Loucy (cell line): Measurements from ENCODE around the gene MAST4.

Experiments
- H2AFZ ChIP-seq: fragments of 200-600 bp; sonication (generic); 2 replicates; pipeline ENCODE4 v1.6.0; 2016; ENCODE audit warnings: antibody characterized with exemption, mild to moderate bottlenecking, low read length, moderate library complexity
- H3F3A ChIP-seq: fragments of 200-600 bp; 2 replicates; pipeline ENCODE4 v1.6.0; 2016; ENCODE audit warnings: antibody characterized with exemption, low read depth, mild to moderate bottlenecking
- H3K27me3 ChIP-seq: fragments of 200-600 bp; sonication (generic); 2 replicates; pipeline ENCODE4 v1.6.1; 2014; ENCODE audit warnings: low read length, mild to moderate bottlenecking; ENCODE audit not compliant: insufficient read depth, poor library complexity, severe bottlenecking
- H3K36me3 ChIP-seq: fragments of 200-600 bp; sonication (generic); 2 replicates; pipeline ENCODE4 v1.6.1; 2016; ENCODE audit warnings: low read length; ENCODE audit not compliant: insufficient read depth
- H3K4me1 ChIP-seq: fragments of 200-600 bp; sonication (generic); 2 replicates; pipeline ENCODE4 v1.5.1; 2014; ENCODE audit warnings: low read length, mild to moderate bottlenecking; ENCODE audit not compliant: insufficient read depth, poor library complexity, severe bottlenecking
- H3K4me2 ChIP-seq: fragments of 200-600 bp; sonication (generic); 2 replicates; pipeline ENCODE4 v1.6.0; 2014; ENCODE audit warnings: antibody characterized with exemption, low read length, low read depth, mild to moderate bottlenecking; ENCODE audit not compliant: poor library complexity, severe bottlenecking
- H3K4me3 ChIP-seq: fragments of 200-600 bp; sonication (generic); 2 replicates; pipeline ENCODE4 v1.5.1; 2014; ENCODE audit warnings: low read length, mild to moderate bottlenecking, mixed read lengths; ENCODE audit not compliant: poor library complexity, severe bottlenecking
- H3K79me2 ChIP-seq: fragments of 200-600 bp; sonication (generic); 2 replicates; pipeline ENCODE4 v1.6.1; 2014; ENCODE audit warnings: low read length; ENCODE audit not compliant: insufficient read depth
- H3K9ac ChIP-seq: fragments of 200-600 bp; sonication (generic); 2 replicates; pipeline ENCODE4 v1.6.0; 2014; ENCODE audit warnings: mild to moderate bottlenecking, low read depth, low read length, moderate library complexity; ENCODE audit not compliant: poor library complexity, severe bottlenecking
- H3K9me2 ChIP-seq: fragments of 200-600 bp; sonication (generic); replicated peaks from 2 replicates; pipeline ENCODE4 v1.6.1; 2016; ENCODE audit warnings: low read depth, low read length, mixed read lengths
- H3K9me3 ChIP-seq: fragments of 200-600 bp; sonication (generic); 2 replicates; pipeline ENCODE4 v1.6.1; 2014; ENCODE audit warnings: mild to moderate bottlenecking, antibody characterized with exemption, low read length, low read depth; ENCODE audit not compliant: insufficient read depth
- H4K20me1 ChIP-seq: fragments of 200-600 bp; sonication (generic); 2 replicates; pipeline ENCODE4 v1.6.0; 2014; ENCODE audit warnings: antibody characterized with exemption, low read length, mild to moderate bottlenecking; ENCODE audit not compliant: insufficient read depth, poor library complexity, severe bottlenecking
- EZH2phosphoT487 ChIP-seq: fragments of 200-600 bp; IDR thresholded peaks from 2 replicates; pipeline ENCODE4 v1.6.1; 2018; ENCODE audit warnings: antibody characterized with exemption, mild to moderate bottlenecking, moderate library complexity, borderline replicate concordance
- TF ChIP-seq, protein P1 (sequence below): fragments of 200-600 bp; sonication (generic); conservative IDR thresholded peaks from 2 replicates; pipeline ENCODE4 v1.5.1; 2014; ENCODE audit warnings: mild to moderate bottlenecking, antibody characterized with exemption, low read length

Gene MAST4

DNA sequence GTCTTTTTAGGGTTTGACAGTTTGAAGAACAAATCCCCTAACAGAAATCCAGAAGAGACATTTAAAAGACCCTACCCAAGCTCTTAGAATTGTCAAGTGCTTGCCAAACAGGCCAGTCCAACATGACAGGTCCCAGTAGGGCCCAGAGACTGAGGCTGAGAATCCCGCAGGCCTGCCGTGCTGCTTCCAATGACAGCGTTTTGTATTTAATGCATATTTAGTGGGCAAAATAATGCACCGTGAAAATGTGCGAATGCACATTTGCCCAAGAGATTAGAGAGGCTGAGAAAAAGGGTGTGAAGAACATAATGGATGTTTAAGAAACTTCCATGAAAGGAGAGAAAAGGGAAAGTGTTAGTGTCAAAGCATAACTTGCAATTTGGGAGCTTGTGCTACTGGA lies 542.8 kb downstream of the MAST4 start:
- no peaks in the 10 kb centered on the region for H3F3A ChIP-seq
- no peak overlapping the region for H3K4me3 ChIP-seq
- TF ChIP-seq EZH2phosphoT487 = no peak
- TF ChIP-seq, protein P1, sequence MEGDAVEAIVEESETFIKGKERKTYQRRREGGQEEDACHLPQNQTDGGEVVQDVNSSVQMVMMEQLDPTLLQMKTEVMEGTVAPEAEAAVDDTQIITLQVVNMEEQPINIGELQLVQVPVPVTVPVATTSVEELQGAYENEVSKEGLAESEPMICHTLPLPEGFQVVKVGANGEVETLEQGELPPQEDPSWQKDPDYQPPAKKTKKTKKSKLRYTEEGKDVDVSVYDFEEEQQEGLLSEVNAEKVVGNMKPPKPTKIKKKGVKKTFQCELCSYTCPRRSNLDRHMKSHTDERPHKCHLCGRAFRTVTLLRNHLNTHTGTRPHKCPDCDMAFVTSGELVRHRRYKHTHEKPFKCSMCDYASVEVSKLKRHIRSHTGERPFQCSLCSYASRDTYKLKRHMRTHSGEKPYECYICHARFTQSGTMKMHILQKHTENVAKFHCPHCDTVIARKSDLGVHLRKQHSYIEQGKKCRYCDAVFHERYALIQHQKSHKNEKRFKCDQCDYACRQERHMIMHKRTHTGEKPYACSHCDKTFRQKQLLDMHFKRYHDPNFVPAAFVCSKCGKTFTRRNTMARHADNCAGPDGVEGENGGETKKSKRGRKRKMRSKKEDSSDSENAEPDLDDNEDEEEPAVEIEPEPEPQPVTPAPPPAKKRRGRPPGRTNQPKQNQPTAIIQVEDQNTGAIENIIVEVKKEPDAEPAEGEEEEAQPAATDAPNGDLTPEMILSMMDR = no peak
- no peaks in the 10 kb centered on the region for H3K79me2 ChIP-seq
- no peak overlapping the region for H2AFZ ChIP-seq
- no peaks in the 10 kb centered on the region for H3K27me3 ChIP-seq
- H3K9me3 ChIP-seq = no peaks in the 10 kb centered on the region
- H3K9ac ChIP-seq = no peak overlapping the region
- H3K9me2 ChIP-seq = no peaks in the 10 kb centered on the region
- H3K36me3 ChIP-seq = peaks cover 67% of the 10 kb centered on the region; the same call in 1 of the 2 replicates
- no peaks in the 10 kb centered on the region for H4K20me1 ChIP-seq
- no peak overlapping the region for H3K4me2 ChIP-seq
- H3K4me1 ChIP-seq = no peaks in the 10 kb centered on the region

DNA sequence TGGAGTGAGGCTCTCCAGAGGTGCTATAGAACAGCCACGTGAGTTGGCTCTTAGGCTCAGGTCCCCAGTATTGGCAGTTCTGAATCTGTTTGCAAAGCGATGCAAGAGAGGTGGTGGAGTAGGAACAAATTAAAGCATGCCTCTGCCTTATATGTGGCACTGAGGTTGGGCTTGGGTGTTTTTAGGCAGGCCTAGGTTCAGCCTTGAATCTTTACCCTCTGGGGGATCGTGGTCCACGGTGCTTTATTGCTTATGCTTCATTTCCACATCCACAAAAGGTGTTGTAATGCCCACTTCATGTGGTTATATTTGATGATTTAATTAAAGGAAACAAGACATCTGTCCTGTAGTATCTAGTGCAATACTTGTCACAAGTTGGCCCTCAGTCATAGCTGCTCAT lies 544.2 kb downstream of the MAST4 start:
- no peaks in the 10 kb centered on the region for H3K79me2 ChIP-seq
- no peak overlapping the region for H3K4me3 ChIP-seq
- no peak overlapping the region for H2AFZ ChIP-seq
- TF ChIP-seq, protein P1 = no peak
- TF ChIP-seq EZH2phosphoT487 = no peak
- H3K9ac ChIP-seq = no peak overlapping the region
- no peaks in the 10 kb centered on the region for H3K27me3 ChIP-seq
- H3K36me3 ChIP-seq = peaks cover 68% of the 10 kb centered on the region; the same call in 1 of the 2 replicates
- H3K4me2 ChIP-seq = no peak overlapping the region
- no peaks in the 10 kb centered on the region for H3F3A ChIP-seq
- no peaks in the 10 kb centered on the region for H3K9me3 ChIP-seq
- no peaks in the 10 kb centered on the region for H3K9me2 ChIP-seq
- H3K4me1 ChIP-seq = no peaks in the 10 kb centered on the region
- H4K20me1 ChIP-seq = no peaks in the 10 kb centered on the region

DNA sequence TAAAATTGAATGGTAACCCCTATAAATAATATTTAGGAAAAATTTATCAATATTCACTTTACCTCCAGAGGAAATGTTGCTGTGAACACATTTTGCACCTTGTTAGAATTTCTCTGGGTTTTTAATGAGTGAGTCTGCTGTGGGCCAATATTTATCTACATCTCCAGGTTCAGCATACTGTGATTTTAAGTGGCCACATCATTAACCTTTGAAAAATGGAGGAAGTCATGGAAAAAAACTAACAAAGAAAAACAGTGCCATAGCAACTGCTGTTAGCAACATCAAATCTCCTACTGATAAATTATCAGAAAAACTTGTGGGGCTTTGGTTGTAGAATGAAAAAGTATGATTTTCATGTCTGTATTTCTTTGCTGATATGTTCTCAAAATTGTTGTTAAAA lies 545.5 kb downstream of the MAST4 start:
- Histone ChIP-seq H3K9me2 (no peaks in the 10 kb centered on the region), H3K4me2 (no peak overlapping the region), H3K9ac (no peak overlapping the region), H3K4me3 (no peak overlapping the region), H3K4me1 (no peaks in the 10 kb centered on the region), H2AFZ (no peak overlapping the region), H3K27me3 (no peaks in the 10 kb centered on the region), H3F3A (no peaks in the 10 kb centered on the region), H3K9me3 (no peaks in the 10 kb centered on the region), H4K20me1 (no peaks in the 10 kb centered on the region), H3K79me2 (no peaks in the 10 kb centered on the region), H3K36me3 (peaks cover 69% of the 10 kb centered on the region; the same call in 1 of the 2 replicates)
- TF ChIP-seq, protein P1 = no peak
- TF ChIP-seq EZH2phosphoT487 = no peak
